K562 (cell line): ENCODE data around the gene SIRT3. TPM values are rescaled to one million over a fixed set of nuclear protein-coding genes. Genes with fewer than 3 reads are reported as not detected.
A peak's percentile ranks its signal among the peaks of the same experiment; 100 is the strongest.

ENCODE experiments used
- ATAC-seq: fragments of 200-7000 bp; cut with Tn5 transposase; 3 replicates; pipeline ENCODE4 v1.9.1; 2020; ENCODE audit warnings: moderate library complexity
- BruUV-seq: library from RNA; stranded (reverse); fragments of 400-500 nt; replicated peaks from 2 replicates; lab custom pipeline; 2021; lab: Mats Ljungman, UMichigan
- CTCF ChIA-PET: fragments of 300-600 bp; formaldehyde crosslinking; extraction: SDS; loops from one replicate; lab custom pipeline; 2021; ENCODE audit warnings: low intra/inter-chr PET ratio; lab: Yijun Ruan, JAX
- POLR2A ChIA-PET: fragments of 300-600, 350-650 bp; sonication (Branson Sonifier 250); formaldehyde crosslinking; extraction: SDS; loops from one replicate; lab custom pipeline; 2021; ENCODE audit warnings: antibody characterized with exemption, inconsistent platforms; lab: Yijun Ruan, JAX
- DNase-seq, 4 experiments: peaks; one replicate each; pipeline versions ENCODE4 v3.0.0 to v3.0.0-alpha.2; 2011 to 2018; ENCODE audit warnings: low spot score in 3 of 4, mixed read lengths in 3 of 4; ENCODE audit errors: extremely low read depth in 1 of 4
- FAIRE-seq: peaks from 2 replicates; lab custom pipeline; 2011; peaks lifted over from hg19 to GRCh38; lab: Jason Lieb, UNC
- H2AFZ ChIP-seq: 2 replicates; pipeline ENCODE4 v1.6.0; 2011; ENCODE audit warnings: low read depth, low read length, control low read depth, inconsistent platforms
- H3K27ac ChIP-seq: fragments of 200-600 bp; 3 replicates; pipeline ENCODE4 v1.8.0; 2011; ENCODE audit warnings: low read depth, mild to moderate bottlenecking, control low read depth, inconsistent platforms, low read length, moderate library complexity, mixed read lengths; ENCODE audit errors: extremely low read depth
- H3K27me3 ChIP-seq, 2 experiments: fragments of 300-600 bp in 1 of 2; 2 replicates in 1 of 2; 3 replicates in 1 of 2; pipeline versions ENCODE4 v1.6.0 to v1.8.0; 2011; ENCODE audit warnings: inconsistent platforms in 2 of 2, low read length in 2 of 2, mild to moderate bottlenecking in 1 of 2, mixed read lengths in 1 of 2, moderate library complexity in 1 of 2; ENCODE audit not compliant: control insufficient read depth in 2 of 2, insufficient read depth in 2 of 2
- H3K36me3 ChIP-seq: fragments of 300-600 bp; 3 replicates; pipeline ENCODE4 v1.8.0; 2011; ENCODE audit warnings: mild to moderate bottlenecking, low read length, inconsistent platforms; ENCODE audit not compliant: control insufficient read depth, insufficient read depth
- H3K4me1 ChIP-seq, 2 experiments: fragments of 200-600 bp in 1 of 2; replicated peaks in 1 of 2; 2 replicates in 1 of 2; 3 replicates in 1 of 2; pipeline versions ENCODE4 v1.5.1 to v1.8.0; 2011; ENCODE audit warnings: inconsistent platforms in 2 of 2, low read length in 2 of 2, mild to moderate bottlenecking in 1 of 2, mixed read lengths in 1 of 2, moderate library complexity in 1 of 2; ENCODE audit not compliant: control insufficient read depth in 2 of 2, insufficient read depth in 2 of 2
- H3K4me2 ChIP-seq: 2 replicates; pipeline ENCODE4 v1.6.1; 2011; ENCODE audit warnings: low read length, control low read depth, inconsistent platforms, mixed read lengths; ENCODE audit not compliant: insufficient read depth
- H3K4me3 ChIP-seq: fragments of 200-600 bp; sonication (generic), shearing (Covaris generic); 2 replicates; pipeline ENCODE4 v1.5.1; 2016; ENCODE audit warnings: control low read depth, inconsistent platforms
- H3K79me2 ChIP-seq: fragments of 200-600 bp; 3 replicates; pipeline ENCODE4 v1.8.0; 2011; ENCODE audit warnings: low read length, inconsistent platforms; ENCODE audit not compliant: control insufficient read depth, insufficient read depth
- H3K9ac ChIP-seq, 2 experiments: 2 replicates each; pipeline versions ENCODE4 v1.6.0 to v1.6.1; 2011; ENCODE audit warnings: low read depth in 2 of 2, low read length in 2 of 2, control low read depth in 1 of 2, inconsistent platforms in 1 of 2, mild to moderate bottlenecking in 1 of 2, mixed read lengths in 1 of 2; ENCODE audit not compliant: insufficient read depth in 1 of 2
- H3K9me1 ChIP-seq: one replicate; pipeline ENCODE4 v1.6.0; 2011; ENCODE audit warnings: inconsistent platforms, mild to moderate bottlenecking, low read length, moderate library complexity; ENCODE audit not compliant: control insufficient read depth, insufficient read depth
- H3K9me3 ChIP-seq: replicated peaks from 2 replicates; pipeline ENCODE4 v1.5.1; 2011; ENCODE audit warnings: low read depth, low read length, inconsistent platforms; ENCODE audit not compliant: control insufficient read depth, insufficient read depth
- H4K20me1 ChIP-seq: replicated peaks from 2 replicates; pipeline ENCODE4 v1.6.1; 2011; ENCODE audit warnings: low read length, inconsistent platforms, mixed read lengths; ENCODE audit not compliant: control insufficient read depth, insufficient read depth
- ARID1B ChIP-seq: fragments of 450-650 bp; IDR thresholded peaks from 2 replicates; pipeline ENCODE4 v1.6.1; 2016; ENCODE audit warnings: antibody characterized with exemption, mild to moderate bottlenecking, inconsistent platforms
- MTA2 ChIP-seq: fragments of 450-650 bp; IDR thresholded peaks from 2 replicates; pipeline ENCODE4 v1.6.1; 2016; ENCODE audit warnings: low read depth
- SIX5 ChIP-seq, 2 experiments: IDR thresholded peaks; 2 replicates each; pipeline ENCODE4 v1.6.1; 2011; ENCODE audit warnings: low read length in 2 of 2, borderline replicate concordance in 1 of 2, low read depth in 1 of 2, mild to moderate bottlenecking in 1 of 2, moderate library complexity in 1 of 2; ENCODE audit not compliant: insufficient read depth in 1 of 2
- SUPT5H ChIP-seq: fragments of 450-650 bp; IDR thresholded peaks from 2 replicates; pipeline ENCODE4 v1.6.1; 2016
- TAF7 ChIP-seq: fragments of 450-650 bp; IDR thresholded peaks from 2 replicates; pipeline ENCODE4 v1.6.1; 2016; ENCODE audit warnings: missing genetic modification characterization, missing compliant biosample characterization
- TGIF2 ChIP-seq: sonication (generic); formaldehyde crosslinking; IDR thresholded peaks from 2 replicates; pipeline ENCODE4 v1.8.1; 2022; ENCODE audit warnings: mild to moderate bottlenecking, missing genetic modification reagents, moderate library complexity
- USF2 ChIP-seq: sonication (generic); formaldehyde crosslinking; IDR thresholded peaks from 2 replicates; pipeline ENCODE4 v1.5.0; 2020; ENCODE audit warnings: missing genetic modification reagents
- ZNF212 ChIP-seq: fragments of 450-650 bp; formaldehyde crosslinking; IDR thresholded peaks from 2 replicates; pipeline ENCODE4 v1.4.0; 2020; ENCODE audit warnings: mild to moderate bottlenecking
- WGBS: fragments of 100-300 bp; shearing (Covaris generic); methylation state at CpG from one replicate; pipeline ENCODE4 v1.1.6; 2016; ENCODE audit warnings: low coverage, mixed read lengths; ENCODE audit not compliant: insufficient coverage; ENCODE audit errors: missing lambda C conversion rate; 5-methylcytosine and 5-hydroxymethylcytosine counted together
- in situ Hi-C: fragments of 300-500 bp; cut with MboI; formaldehyde crosslinking; loops from 4 replicates; pipeline ENCODE4 v1.15.0; 2018; ENCODE audit warnings: inconsistent platforms, mixed read lengths
- intact Hi-C: fragments of 100-400 bp; cut with micrococcal nuclease; formaldehyde crosslinking; loops from 2 replicates; pipeline ENCODE4 v1.14.2; 2022
- polyA plus RNA-seq, 8 experiments: library from polyadenylated mRNA; depleted of rRNA in 4 of 8; stranded (reverse) in 5 of 8; unstranded in 3 of 8; fragments of >200 nt; fragmentation: Nextera tagmentation in 2 of 8; fragmentation: Illumina TruSeq in 1 of 8; extraction: Ambion mirVana in 2 of 8; extraction: Trizol in 1 of 8; gene quantifications; 2 replicates each; pipeline versions ENCODE4 v1.2.1 to v1.2.3, GENCODE V29; 2011 to 2014; ENCODE audit warnings: inconsistent platforms in 1 of 8, missing spikeins in 1 of 8
- total RNA-seq, 7 experiments: library from RNA; depleted of rRNA in 6 of 7; stranded (reverse); fragments of >200 nt in 6 of 7; fragmentation: Illumina TruSeq in 2 of 7; extraction: Trizol in 2 of 7; gene quantifications; 2 replicates each; pipeline versions ENCODE4 v1.2.1 to v1.2.3, GENCODE V29; 2011 to 2021; ENCODE audit warnings: low replicate concordance in 1 of 7
- TF ChIP-seq, protein P1 (sequence below): fragments of 250-450 bp; sonication (Bioruptor Pico); IDR thresholded peaks from 2 replicates; pipeline ENCODE4 v1.4.0; 2020; ENCODE audit warnings: borderline replicate concordance

SIRT3 gene
- total and polyA plus RNA-seq, 9 of the 15 experiments (the other 6 are each of a cell fraction or from before 2014, with no cell fraction given), result 1.9 to 27.5 (median 14.5) TPM

- peaks cover 10% of the 10 kb centered on the region; the same call in 1 of the 3 replicates for H3K79me2 ChIP-seq
- DNase-seq, result no peak
- peak overlapping the region in 1 of 2 experiments; percentile 47; a peak in 2 of 4 replicates for H3K9ac ChIP-seq
- H3K27me3 ChIP-seq, result no peaks in the 10 kb centered on the region
- H2AFZ ChIP-seq, result no peak overlapping the region
- WGBS, result 58% methylated on average over 16 of the region's 22 CpGs
- peaks cover 19 to 34% of the 10 kb centered on the region in 2 experiments; a peak in 4 of 5 replicates for H3K4me1 ChIP-seq
- H4K20me1 ChIP-seq, result no peaks in the 10 kb centered on the region
- no TSS peak for BruUV-seq
- no peak overlapping the region for H3K27ac ChIP-seq
- in situ Hi-C loops, result no loop called here
- intact Hi-C loops, result no loop called here
- no peaks in the 10 kb centered on the region for H3K36me3 ChIP-seq
- CTCF ChIA-PET, result no interaction called here
- H3K4me3 ChIP-seq, result no peak overlapping the region
- no peak overlapping the region for H3K4me2 ChIP-seq
- no peak for FAIRE-seq
- POLR2A ChIA-PET, result interaction anchor here (0.8 to 1.3 kb wide), 5 partner anchors 8 to 11 kb away, joined by 3 to 5 read pairs (median 3); no protein-coding TSS in a partner anchor
- no peaks in the 10 kb centered on the region for H3K9me1 ChIP-seq
- ATAC-seq, result no peak
- peaks cover 12% of the 10 kb centered on the region for H3K9me3 ChIP-seq
- no peak for TF ChIP-seq TAF7
- no peak for TF ChIP-seq TGIF2 (CRISPR knock-in tag)
- TF ChIP-seq ZNF212 (CRISPR knock-in tag), result no peak
- no peak for TF ChIP-seq ARID1B
- no peak for TF ChIP-seq USF2 (CRISPR knock-in tag)
- TF ChIP-seq SUPT5H, result no peak
- TF ChIP-seq, protein P1, sequence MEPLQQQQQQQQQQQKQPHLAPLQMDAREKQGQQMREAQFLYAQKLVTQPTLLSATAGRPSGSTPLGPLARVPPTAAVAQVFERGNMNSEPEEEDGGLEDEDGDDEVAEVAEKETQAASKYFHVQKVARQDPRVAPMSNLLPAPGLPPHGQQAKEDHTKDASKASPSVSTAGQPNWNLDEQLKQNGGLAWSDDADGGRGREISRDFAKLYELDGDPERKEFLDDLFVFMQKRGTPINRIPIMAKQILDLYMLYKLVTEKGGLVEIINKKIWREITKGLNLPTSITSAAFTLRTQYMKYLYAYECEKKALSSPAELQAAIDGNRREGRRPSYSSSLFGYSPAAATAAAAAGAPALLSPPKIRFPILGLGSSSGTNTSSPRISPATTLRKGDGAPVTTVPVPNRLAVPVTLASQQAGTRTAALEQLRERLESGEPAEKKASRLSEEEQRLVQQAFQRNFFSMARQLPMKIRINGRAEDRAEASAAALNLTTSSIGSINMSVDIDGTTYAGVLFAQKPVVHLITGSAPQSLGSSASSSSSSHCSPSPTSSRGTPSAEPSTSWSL (CRISPR knock-in tag), result no peak
- no peak for TF ChIP-seq MTA2
- TF ChIP-seq SIX5 (IDR thresholded peaks at IDR 0.05; ENCODE audit: borderline replicate concordance in 1 of 2, insufficient read depth in 1 of 2, low read depth in 1 of 2, low read length in 2 of 2), result no peak
These were observed 36.2 kb upstream of the SIRT3 start for GRCh38 chr11:272195-272930.
